ENCODE measurements around the gene USP20. TPM values are rescaled to one million over a fixed set of nuclear protein-coding genes. Genes with fewer than 3 reads are reported as not detected.

USP20 gene
- total and polyA plus RNA-seq, 2 donors (not counting 3 experiments of a cell fraction or from before 2014, with no cell fraction given) = 13.4 to 25.9 TPM

DNA sequence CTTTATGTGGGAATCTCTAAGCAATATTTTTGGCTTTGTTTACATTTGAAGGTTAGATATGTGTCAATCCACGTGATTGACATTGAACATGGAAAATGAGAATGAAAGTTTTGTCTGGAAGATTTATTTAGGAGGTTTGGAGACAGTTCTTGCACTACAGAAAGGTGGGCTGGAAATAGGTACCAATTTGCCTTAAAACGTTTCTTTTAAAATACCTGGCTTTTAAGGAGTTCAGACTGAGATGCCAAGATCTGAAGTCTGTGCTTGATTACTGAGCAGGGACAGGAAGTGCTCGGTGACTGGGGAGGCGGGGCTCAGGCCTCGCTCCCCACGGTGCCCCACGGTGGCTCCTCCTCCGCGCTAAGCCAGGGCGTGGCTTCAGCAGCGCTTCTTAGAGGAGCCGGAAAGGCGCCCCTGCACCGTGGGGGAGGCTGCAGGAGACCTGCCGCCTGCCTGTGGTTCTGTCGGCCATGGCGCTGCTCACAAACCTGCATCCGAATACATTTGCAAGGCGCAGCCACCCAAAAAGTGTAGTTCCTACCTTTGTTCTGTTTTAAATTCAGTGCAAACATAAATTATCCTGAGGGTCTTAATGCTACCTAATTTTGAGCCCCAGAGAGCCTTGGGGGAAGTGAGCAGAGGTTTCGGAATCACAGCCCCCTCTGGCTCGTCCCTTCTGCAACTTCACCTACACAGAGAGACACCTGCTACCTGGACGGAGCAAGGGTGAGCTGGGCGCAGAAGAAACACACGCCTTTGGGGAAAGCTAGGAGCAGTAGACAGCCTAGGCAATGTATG lies 49.2 kb downstream of the USP20 start:
- intact Hi-C loops (cut with micrococcal nuclease) (loop anchor here (1.0 to 10.0 kb wide), 5 partner anchors 49 to 350 kb away; partner anchors contain the start of genes C9orf78, FNBP1 and USP20), dilution Hi-C loops (cut with MboI; ENCODE audit: extremely low pct_ligation_motif_present, low sequenced_read_pairs) (no loop called here)
- Histone ChIP-seq H3K9me1 (replicated peaks; ENCODE audit: control insufficient read depth, extremely low read depth, insufficient read depth, low read length) (no peaks in the 10 kb centered on the region), H4K20me1 (replicated peaks; ENCODE audit: control insufficient read depth, extremely low read depth, insufficient read depth, low read length) (no peaks in the 10 kb centered on the region), H3K4me3 (replicated peaks in 1 of 3; ENCODE audit: insufficient read depth in 1 of 3, low read depth in 1 of 3, low read length in 3 of 3) (peak overlapping the region in 2 of 3 experiments; percentile 3 to 12), H3K9me3 (replicated peaks; ENCODE audit: control insufficient read depth, insufficient read depth, low read length) (no peaks in the 10 kb centered on the region), H3K27me3 (ENCODE audit: control insufficient read depth in 2 of 2, insufficient read depth in 2 of 2, low read length in 2 of 2) (no peaks in the 10 kb centered on the region), H3K27ac (ENCODE audit: insufficient read depth, low read depth, low read length) (no peak overlapping the region), H3K79me2 (ENCODE audit: control insufficient read depth, insufficient read depth, low read length) (no peaks in the 10 kb centered on the region), H3K36me3 (ENCODE audit: control insufficient read depth in 2 of 2, extremely low read depth in 1 of 2, insufficient read depth in 2 of 2, low read length in 2 of 2) (peaks cover 0 to 14% of the 10 kb centered on the region in 2 experiments), H3K9ac (replicated peaks; ENCODE audit: extremely low read depth, insufficient read depth, low read length) (no peak overlapping the region), H3K4me2 (ENCODE audit: insufficient read depth, low read length) (peak overlapping the region; percentile 52), H2AFZ (ENCODE audit: low read depth, low read length) (peak overlapping the region; percentile 38), H3K4me1 (ENCODE audit: control insufficient read depth, extremely low read depth, insufficient read depth, low read length) (peaks cover 23% of the 10 kb centered on the region)
- DNase-seq (ENCODE audit: low read depth, low spot score) (peak; percentile 80), FAIRE-seq (peak; percentile 80)
- POLR2A ChIA-PET = no interaction called here
- CTCF ChIA-PET = interaction anchor here (0.9 to 2.8 kb wide), 15 partner anchors 14 to 352 kb away, joined by 3 to 33 read pairs (median 3); no protein-coding TSS in a partner anchor
- peak; percentile 28 for TF ChIP-seq POLR2A (IDR thresholded peaks at IDR 0.05; ENCODE audit: low read depth, low read length)
- TF ChIP-seq EZH2 (IDR thresholded peaks at IDR 0.05; ENCODE audit: borderline replicate concordance, low read depth, low read length, severe bottlenecking) = no peak
- no TSS peak for BruUV-seq (replicated peaks)

DNA sequence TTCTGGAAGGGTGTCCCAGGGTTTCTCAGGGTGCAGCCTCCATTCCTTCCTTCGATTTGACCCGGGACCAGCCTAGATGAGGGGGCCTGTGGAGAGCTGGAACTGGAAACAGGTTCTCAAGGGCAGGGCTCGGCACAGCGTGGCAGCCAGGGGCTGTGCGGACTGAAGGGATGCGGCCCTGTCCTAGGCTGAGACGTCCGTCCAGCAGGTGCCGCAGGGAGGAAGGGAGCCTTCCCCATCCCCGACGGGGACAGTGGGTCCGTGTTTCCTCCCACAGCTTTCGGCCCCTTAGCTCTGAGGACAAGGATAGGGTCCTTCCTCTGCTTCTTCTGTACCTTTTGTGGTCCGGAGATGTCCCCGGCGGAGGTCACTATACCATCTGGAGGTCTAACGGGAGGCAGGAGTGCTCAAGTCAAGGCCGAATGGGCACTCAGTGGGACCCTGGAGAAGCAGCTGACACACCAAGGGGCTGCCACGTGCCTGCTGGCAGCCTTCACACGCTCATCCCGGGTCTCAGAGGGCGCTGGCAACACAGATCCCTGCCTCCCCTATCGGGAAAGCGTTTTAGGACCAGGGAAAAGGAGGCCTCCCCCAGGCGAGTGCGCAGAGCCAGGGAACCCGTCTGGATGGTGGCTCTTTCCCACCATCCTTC lies 49.9 kb downstream of the USP20 start:
- Histone ChIP-seq H3K36me3 (ENCODE audit: control insufficient read depth in 2 of 2, extremely low read depth in 1 of 2, insufficient read depth in 2 of 2, low read length in 2 of 2) (peaks cover 0 to 21% of the 10 kb centered on the region in 2 experiments), H3K9me3 (replicated peaks; ENCODE audit: control insufficient read depth, insufficient read depth, low read length) (no peaks in the 10 kb centered on the region), H2AFZ (ENCODE audit: low read depth, low read length) (peak overlapping the region; percentile 59), H3K4me2 (ENCODE audit: insufficient read depth, low read length) (peak overlapping the region; percentile 60), H3K9me1 (replicated peaks; ENCODE audit: control insufficient read depth, extremely low read depth, insufficient read depth, low read length) (no peaks in the 10 kb centered on the region), H4K20me1 (replicated peaks; ENCODE audit: control insufficient read depth, extremely low read depth, insufficient read depth, low read length) (no peaks in the 10 kb centered on the region), H3K4me1 (ENCODE audit: control insufficient read depth, extremely low read depth, insufficient read depth, low read length) (peaks cover 23% of the 10 kb centered on the region), H3K9ac (replicated peaks; ENCODE audit: extremely low read depth, insufficient read depth, low read length) (no peak overlapping the region), H3K27ac (ENCODE audit: insufficient read depth, low read depth, low read length) (no peak overlapping the region), H3K27me3 (ENCODE audit: control insufficient read depth in 2 of 2, insufficient read depth in 2 of 2, low read length in 2 of 2) (no peaks in the 10 kb centered on the region), H3K79me2 (ENCODE audit: control insufficient read depth, insufficient read depth, low read length) (no peaks in the 10 kb centered on the region), H3K4me3 (replicated peaks in 1 of 3; ENCODE audit: insufficient read depth in 1 of 3, low read depth in 1 of 3, low read length in 3 of 3) (no peak overlapping the region)
- ChIA-PET POLR2A (interaction anchor here (0.6 kb wide), 1 partner anchor 65 kb away, joined by 3 read pairs; no protein-coding TSS in a partner anchor), CTCF (interaction anchor here (0.9 to 3.3 kb wide), 18 partner anchors 13 to 351 kb away, joined by 3 to 33 read pairs (median 4); partner anchors contain the start of gene GPR107)
- DNase-seq (ENCODE audit: low read depth, low spot score) (peak; percentile 28), FAIRE-seq (peak; percentile 54)
- no TSS peak for BruUV-seq (replicated peaks)
- TF ChIP-seq EZH2 (IDR thresholded peaks at IDR 0.05; ENCODE audit: borderline replicate concordance, low read depth, low read length, severe bottlenecking) = no peak
- TF ChIP-seq, protein P1, sequence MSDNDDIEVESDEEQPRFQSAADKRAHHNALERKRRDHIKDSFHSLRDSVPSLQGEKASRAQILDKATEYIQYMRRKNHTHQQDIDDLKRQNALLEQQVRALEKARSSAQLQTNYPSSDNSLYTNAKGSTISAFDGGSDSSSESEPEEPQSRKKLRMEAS (IDR thresholded peaks at IDR 0.05; ENCODE audit: insufficient read depth, insufficient read length) = no peak
- TF ChIP-seq, protein P2, sequence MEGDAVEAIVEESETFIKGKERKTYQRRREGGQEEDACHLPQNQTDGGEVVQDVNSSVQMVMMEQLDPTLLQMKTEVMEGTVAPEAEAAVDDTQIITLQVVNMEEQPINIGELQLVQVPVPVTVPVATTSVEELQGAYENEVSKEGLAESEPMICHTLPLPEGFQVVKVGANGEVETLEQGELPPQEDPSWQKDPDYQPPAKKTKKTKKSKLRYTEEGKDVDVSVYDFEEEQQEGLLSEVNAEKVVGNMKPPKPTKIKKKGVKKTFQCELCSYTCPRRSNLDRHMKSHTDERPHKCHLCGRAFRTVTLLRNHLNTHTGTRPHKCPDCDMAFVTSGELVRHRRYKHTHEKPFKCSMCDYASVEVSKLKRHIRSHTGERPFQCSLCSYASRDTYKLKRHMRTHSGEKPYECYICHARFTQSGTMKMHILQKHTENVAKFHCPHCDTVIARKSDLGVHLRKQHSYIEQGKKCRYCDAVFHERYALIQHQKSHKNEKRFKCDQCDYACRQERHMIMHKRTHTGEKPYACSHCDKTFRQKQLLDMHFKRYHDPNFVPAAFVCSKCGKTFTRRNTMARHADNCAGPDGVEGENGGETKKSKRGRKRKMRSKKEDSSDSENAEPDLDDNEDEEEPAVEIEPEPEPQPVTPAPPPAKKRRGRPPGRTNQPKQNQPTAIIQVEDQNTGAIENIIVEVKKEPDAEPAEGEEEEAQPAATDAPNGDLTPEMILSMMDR (IDR thresholded peaks at IDR 0.05; ENCODE audit: extremely low read depth in 1 of 2, insufficient read depth in 1 of 2, low read depth in 1 of 2, low read length in 2 of 2) = peak in 1 of 2 donors; percentile 41
- intact Hi-C loops (cut with micrococcal nuclease) (loop anchor here (1.0 to 10.0 kb wide), 5 partner anchors 50 to 350 kb away; partner anchors contain the start of genes C9orf78, FNBP1 and USP20), dilution Hi-C loops (cut with MboI; ENCODE audit: extremely low pct_ligation_motif_present, low sequenced_read_pairs) (no loop called here)
